Measurements from ENCODE around the gene PAX9. TPM values are rescaled to one million over a fixed set of nuclear protein-coding genes. Genes with fewer than 3 reads are reported as not detected.
"Not testable (repeated sequence)": the region's sequence is repeated elsewhere in the genome, so short reads cannot be mapped to it uniquely, and the experiment has no call there.

PAX9 gene
- total and polyA plus RNA-seq, 7 donors, result 0.13 to 1.4 (median 0.47) TPM

GRCh38 chr14:36684946-36685345 is 23.3 kb downstream of the PAX9 start:
- Histone ChIP-seq H3K36me3 (ENCODE audit: insufficient read depth in 1 of 2, low read depth in 1 of 2) (no peaks in the 10 kb centered on the region), H3K27ac (no peak overlapping the region), H3K27me3 (ENCODE audit: insufficient read depth in 3 of 3, low read length in 2 of 3) (no peaks in the 10 kb centered on the region), H3K9me3 (no peaks in the 10 kb centered on the region), H3K4me1 (no peaks in the 10 kb centered on the region), H3K4me3 (no peak overlapping the region)
- intact Hi-C loops (cut with DNase I), result loop anchor here in 1 of 2 donors (5.0 kb wide), 1 partner anchor 77 kb away; no protein-coding TSS in a partner anchor
- no peak for TF ChIP-seq CTCF (IDR thresholded peaks at IDR 0.05)
- ATAC-seq, result no peak
- no peak for DNase-seq
- 90 to 96% (median 96%) methylated on average over 3 of the region's 3 CpGs for WGBS, 3 donors

GRCh38 chr14:36690311-36691040 is 28.8 kb downstream of the PAX9 start:
- H3K9me3 ChIP-seq, result peaks cover under 1% of the 10 kb centered on the region
- TF ChIP-seq CTCF (IDR thresholded peaks at IDR 0.05), result no peak
- H3K36me3 ChIP-seq (ENCODE audit: insufficient read depth in 1 of 2, low read depth in 1 of 2), result no peaks in the 10 kb centered on the region
- H3K4me3 ChIP-seq, result no peak overlapping the region
- H3K27ac ChIP-seq, result no peak overlapping the region
- intact Hi-C loops (cut with DNase I), result no loop called here
- ATAC-seq (no peak), DNase-seq (no peak)
- no peaks in the 10 kb centered on the region for H3K4me1 ChIP-seq
- H3K27me3 ChIP-seq (ENCODE audit: insufficient read depth in 3 of 3, low read length in 2 of 3), result no peaks in the 10 kb centered on the region
- whole genome bisulfite sequencing, 3 donors, result 37 to 61% (median 46%) methylated on average over 1 of the region's 1 CpG

- ATAC-seq; H3K9me3 ChIP-seq; H3K4me1 ChIP-seq; H3K36me3 ChIP-seq (ENCODE audit: insufficient read depth in 1 of 2, low read depth in 1 of 2); intact Hi-C loops (cut with DNase I); H3K4me3 ChIP-seq; H3K27me3 ChIP-seq (ENCODE audit: insufficient read depth in 3 of 3, low read length in 2 of 3); H3K27ac ChIP-seq: not testable (repeated sequence)
- DNase-seq, result peak in 1 of 2 donors; percentile 13
- WGBS, 3 donors, result 70 to 80% (median 75%) methylated on average over 7 of the region's 7 CpGs
Measured at GRCh38 chr14:36699420-36699819, 37.8 kb downstream of the PAX9 start.

- no peak overlapping the region for H3K4me3 ChIP-seq
- no peak overlapping the region for H3K27ac ChIP-seq
- peaks cover 0 to 3% (median 0%) of the 10 kb centered on the region in 3 donors for H3K27me3 ChIP-seq (ENCODE audit: insufficient read depth in 3 of 3, low read length in 2 of 3)
- TF ChIP-seq CTCF (IDR thresholded peaks at IDR 0.05), result no peak
- no peaks in the 10 kb centered on the region for H3K36me3 ChIP-seq (ENCODE audit: insufficient read depth in 1 of 2, low read depth in 1 of 2)
- no peak for ATAC-seq
- intact Hi-C loops (cut with DNase I), result no loop called here
- 96 to 100% (median 98%) methylated on average over 1 of the region's 1 CpG for WGBS, 3 donors
- DNase-seq, result no peak
- H3K4me1 ChIP-seq, result no peaks in the 10 kb centered on the region
- H3K9me3 ChIP-seq, result peaks cover under 1% of the 10 kb centered on the region
Measured at GRCh38 chr14:36700651-36701050, 39.0 kb downstream of the PAX9 start.

- peaks cover 0 to 3% (median 0%) of the 10 kb centered on the region in 3 donors for H3K27me3 ChIP-seq (ENCODE audit: insufficient read depth in 3 of 3, low read length in 2 of 3)
- 65% methylated on average over 1 of the region's 1 CpG for WGBS, 3 donors
- H3K4me3 ChIP-seq, result no peak overlapping the region
- no peaks in the 10 kb centered on the region for H3K9me3 ChIP-seq
- intact Hi-C loops (cut with DNase I), result no loop called here
- no peak for ATAC-seq
- no peak for TF ChIP-seq CTCF (IDR thresholded peaks at IDR 0.05)
- no peak overlapping the region for H3K27ac ChIP-seq
- H3K4me1 ChIP-seq, result no peaks in the 10 kb centered on the region
- no peak for DNase-seq
- H3K36me3 ChIP-seq (ENCODE audit: insufficient read depth in 1 of 2, low read depth in 1 of 2), result no peaks in the 10 kb centered on the region
Measured at GRCh38 chr14:36701132-36701531, 39.5 kb downstream of the PAX9 start.
